Coronary artery (tissue), 2 donors: ENCODE measurements around the gene PHETA2.

Experiments used
- DNase-seq: peaks from one replicate; pipeline ENCODE4 v3.0.0-alpha.2; 2017; ENCODE audit warnings: low spot score
- H3K27ac ChIP-seq, 2 donors: fragments of 200-600 bp; sonication (generic); one replicate each; pipeline ENCODE4 v1.5.1; 2016 to 2019
- H3K4me3 ChIP-seq: fragments of 200-600 bp; sonication (generic); 2 replicates; pipeline ENCODE4 v1.5.1; 2016; ENCODE audit warnings: mild to moderate bottlenecking, moderate library complexity
- TF ChIP-seq, protein P1 (sequence below): fragments of 200-600 bp; sonication (generic); IDR thresholded peaks from one replicate; pipeline ENCODE4 v1.5.1; 2019; ENCODE audit warnings: antibody characterized with exemption

Gene PHETA2

GRCh38 chr22:42062506-42063170, 11.4 kb upstream of the PHETA2 start:
- H3K27ac ChIP-seq, result no peak overlapping the region
- DNase-seq, result no peak
- no peak overlapping the region for H3K4me3 ChIP-seq
- TF ChIP-seq, protein P1, sequence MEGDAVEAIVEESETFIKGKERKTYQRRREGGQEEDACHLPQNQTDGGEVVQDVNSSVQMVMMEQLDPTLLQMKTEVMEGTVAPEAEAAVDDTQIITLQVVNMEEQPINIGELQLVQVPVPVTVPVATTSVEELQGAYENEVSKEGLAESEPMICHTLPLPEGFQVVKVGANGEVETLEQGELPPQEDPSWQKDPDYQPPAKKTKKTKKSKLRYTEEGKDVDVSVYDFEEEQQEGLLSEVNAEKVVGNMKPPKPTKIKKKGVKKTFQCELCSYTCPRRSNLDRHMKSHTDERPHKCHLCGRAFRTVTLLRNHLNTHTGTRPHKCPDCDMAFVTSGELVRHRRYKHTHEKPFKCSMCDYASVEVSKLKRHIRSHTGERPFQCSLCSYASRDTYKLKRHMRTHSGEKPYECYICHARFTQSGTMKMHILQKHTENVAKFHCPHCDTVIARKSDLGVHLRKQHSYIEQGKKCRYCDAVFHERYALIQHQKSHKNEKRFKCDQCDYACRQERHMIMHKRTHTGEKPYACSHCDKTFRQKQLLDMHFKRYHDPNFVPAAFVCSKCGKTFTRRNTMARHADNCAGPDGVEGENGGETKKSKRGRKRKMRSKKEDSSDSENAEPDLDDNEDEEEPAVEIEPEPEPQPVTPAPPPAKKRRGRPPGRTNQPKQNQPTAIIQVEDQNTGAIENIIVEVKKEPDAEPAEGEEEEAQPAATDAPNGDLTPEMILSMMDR, result no peak

GRCh38 chr22:42064629-42065028, 9.4 kb upstream of the PHETA2 start:
- Histone ChIP-seq H3K4me3 (no peak overlapping the region), H3K27ac (no peak overlapping the region)
- TF ChIP-seq, protein P1, result no peak
- no peak for DNase-seq

GRCh38 chr22:42065438-42066125, 8.5 kb upstream of the PHETA2 start:
- Histone ChIP-seq H3K4me3 (no peak overlapping the region), H3K27ac (no peak overlapping the region)
- TF ChIP-seq, protein P1, result no peak
- no peak for DNase-seq

DNA sequence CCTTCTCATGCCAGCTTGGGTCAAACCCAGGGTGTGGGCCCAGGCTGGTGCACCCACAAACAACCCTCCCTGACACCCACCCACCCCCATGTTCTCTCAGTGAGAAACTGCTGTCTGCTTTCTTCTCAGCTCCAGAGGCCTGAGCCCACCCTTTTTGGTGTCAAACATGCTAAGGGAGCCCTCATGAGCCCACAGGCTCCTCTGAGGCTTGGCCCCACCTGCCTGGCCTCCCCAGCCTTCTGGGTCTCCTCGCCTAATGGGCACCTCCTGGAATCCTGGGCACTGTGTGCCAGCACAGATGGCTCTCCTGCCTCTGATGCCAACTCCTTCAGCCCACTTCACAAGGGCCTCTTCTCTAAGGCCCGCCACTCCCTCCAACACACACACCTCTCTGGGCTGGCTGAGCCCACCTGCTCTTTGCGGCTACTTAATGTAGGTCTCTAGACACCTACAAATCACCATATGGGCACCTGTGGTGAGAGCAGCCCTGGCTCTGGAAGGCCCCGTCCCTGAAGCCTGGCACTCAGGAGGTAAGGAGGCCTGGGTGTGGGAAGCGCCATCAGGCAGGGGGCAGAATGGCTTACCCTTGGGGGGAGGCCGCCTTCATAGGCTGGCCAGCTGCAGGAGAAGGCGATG, 7.8 kb upstream of the PHETA2 start:
- DNase-seq, result no peak
- TF ChIP-seq, protein P1, result no peak
- Histone ChIP-seq H3K27ac (no peak overlapping the region), H3K4me3 (no peak overlapping the region)

DNA sequence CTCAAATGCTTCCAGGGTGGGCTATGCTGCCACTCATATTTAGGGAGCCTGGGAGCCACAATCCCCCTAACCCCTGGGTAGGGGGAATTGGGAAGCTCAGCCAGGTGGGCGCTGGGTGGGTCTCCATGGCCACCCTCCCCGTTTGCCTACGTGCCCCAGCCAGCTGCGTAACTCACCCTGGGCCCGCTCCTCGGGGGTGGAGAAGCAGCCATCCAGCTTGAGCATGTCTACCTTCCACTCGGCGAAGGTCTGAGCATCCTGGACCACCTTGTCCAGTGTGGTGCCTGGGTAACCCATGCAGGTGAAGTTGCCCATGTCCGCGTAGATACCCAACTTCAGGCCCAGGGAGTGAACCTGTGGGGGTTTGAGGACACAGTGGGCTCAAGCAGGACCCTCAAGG, 7.1 kb upstream of the PHETA2 start:
- H3K27ac ChIP-seq, result no peak overlapping the region
- no peak for DNase-seq
- H3K4me3 ChIP-seq, result no peak overlapping the region
- TF ChIP-seq, protein P1, result no peak

DNA sequence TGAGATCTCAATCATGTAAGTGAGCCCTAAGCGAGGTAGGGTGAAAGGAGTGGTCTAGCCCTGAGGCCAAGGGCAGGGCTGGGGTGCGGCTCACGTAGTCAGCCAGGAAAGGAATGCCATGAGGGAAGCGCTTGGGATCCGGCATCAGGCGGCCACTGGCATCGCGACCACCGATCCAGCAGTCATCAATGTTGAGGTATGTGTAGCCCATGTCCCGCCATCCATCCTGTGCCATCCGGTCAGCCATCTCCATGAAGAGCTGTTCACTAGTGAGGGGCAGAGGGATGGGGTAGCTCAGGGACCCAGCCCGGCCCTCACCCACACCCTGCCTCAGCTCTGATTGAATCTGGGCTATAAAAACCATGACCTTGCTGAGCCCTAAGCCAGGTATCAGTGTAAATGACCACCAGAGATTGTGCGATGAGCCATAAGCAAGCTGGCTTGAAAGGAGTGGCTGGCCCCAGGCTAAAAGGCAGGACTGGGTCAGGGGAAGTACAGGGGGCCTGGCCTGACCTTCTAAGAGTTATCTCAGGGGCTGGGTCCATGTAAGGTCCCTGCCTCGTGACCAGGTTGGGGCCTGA, 6.3 kb upstream of the PHETA2 start:
- Histone ChIP-seq H3K4me3 (no peak overlapping the region), H3K27ac (no peak overlapping the region)
- TF ChIP-seq, protein P1, result no peak
- DNase-seq, result no peak
